HG03432 (cell line): ENCODE results near the gene SEC31A.

Experiments used
- ATAC-seq: cut with Tn5 transposase; IDR thresholded peaks from one replicate; pipeline ENCODE4 v1.9.1; 2021; ENCODE audit warnings: mild to moderate bottlenecking, moderate library complexity; ENCODE audit not compliant: unreplicated experiment

The SEC31A gene

DNA sequence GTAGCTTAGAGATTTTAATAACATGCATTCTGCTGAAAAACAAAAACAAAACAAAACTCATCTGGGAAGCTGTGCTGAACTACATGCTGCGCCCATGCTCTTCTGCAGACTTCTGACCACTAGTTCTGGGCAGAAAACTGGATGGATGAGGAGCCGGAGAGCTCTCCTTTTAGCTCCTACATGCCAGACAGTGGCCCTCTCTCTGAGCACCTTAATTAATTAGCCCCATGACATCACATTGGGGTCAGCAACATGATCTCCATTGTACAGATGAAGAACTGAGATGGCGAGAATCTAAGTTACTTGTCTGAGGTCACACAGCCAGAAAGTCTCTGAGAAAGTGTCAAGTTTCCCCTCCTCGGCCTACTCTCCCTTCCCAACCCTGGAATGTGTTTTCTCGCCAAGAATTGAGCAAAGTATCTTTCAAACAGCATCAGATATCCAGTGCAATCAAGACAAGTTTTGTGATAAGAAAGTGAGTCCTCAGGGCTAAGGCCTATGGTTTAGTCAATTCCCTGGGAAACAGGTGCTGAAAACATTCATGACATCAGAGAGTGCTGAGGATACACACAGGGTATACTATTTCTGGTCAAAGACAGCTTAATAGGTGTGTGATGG, 113.9 kb downstream of the SEC31A start:
- no peak for ATAC-seq

DNA sequence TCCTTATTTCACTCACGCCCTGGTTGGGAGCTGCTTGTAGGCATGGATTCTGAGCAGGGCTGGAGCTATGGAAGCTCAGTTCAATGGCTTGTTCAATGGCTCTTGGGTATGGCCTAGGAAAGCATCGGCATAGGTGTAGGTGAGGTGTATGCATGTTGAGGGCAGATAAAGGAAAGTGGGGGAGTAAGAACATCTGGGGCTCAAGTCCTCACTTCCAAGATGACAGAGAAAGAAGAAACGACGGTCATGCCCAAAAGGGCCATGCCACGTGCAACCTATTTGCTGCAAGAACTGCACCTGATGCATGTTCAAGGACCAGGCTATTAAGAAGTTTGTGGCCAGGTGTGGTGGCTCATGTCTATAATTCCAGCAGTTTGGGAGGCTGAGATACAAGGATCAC, 115.7 kb downstream of the SEC31A start:
- ATAC-seq = no peak

DNA sequence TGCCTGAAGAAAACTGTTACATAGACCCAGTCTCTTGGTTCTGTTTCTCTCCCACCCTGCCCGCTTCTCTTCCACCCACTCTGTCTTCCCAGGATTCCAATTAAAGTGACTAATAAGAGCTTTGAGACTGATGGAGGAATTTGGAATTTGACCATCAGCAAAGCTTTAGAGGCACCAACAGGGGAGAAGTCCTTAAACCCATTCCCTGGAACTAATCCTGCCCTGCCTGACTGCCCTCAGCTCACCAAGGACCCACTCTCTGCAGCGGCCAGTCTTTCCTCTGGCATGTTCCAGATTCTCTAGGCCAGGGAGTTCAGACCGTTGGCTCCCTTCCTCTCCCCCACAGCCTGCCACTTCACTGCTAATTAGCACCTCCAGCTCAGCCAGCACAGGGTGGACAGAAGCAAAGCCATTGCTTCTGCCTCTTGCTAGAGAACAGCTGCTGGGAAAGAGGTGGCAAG, 116.2 kb downstream of the SEC31A start:
- no peak for ATAC-seq

DNA sequence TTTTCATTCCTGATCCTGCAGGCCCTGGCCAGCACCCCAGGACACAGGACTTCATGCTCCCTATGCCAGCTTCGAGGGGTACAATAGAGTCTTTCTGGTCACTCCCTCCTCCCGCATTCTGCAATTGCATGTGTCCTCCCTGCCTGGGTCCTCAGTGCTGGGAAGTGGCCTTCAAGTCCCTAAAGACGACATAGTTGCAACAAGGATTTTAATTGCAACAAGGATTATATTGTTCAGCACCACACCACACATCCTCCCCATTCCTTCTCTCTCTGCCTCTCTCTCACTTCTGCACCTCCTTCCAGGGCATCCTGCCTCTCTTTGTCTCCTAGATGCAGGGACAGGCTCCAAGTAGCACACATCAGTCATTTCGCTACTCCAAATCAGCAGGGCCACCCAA, 117.9 kb downstream of the SEC31A start:
- ATAC-seq = no peak

DNA sequence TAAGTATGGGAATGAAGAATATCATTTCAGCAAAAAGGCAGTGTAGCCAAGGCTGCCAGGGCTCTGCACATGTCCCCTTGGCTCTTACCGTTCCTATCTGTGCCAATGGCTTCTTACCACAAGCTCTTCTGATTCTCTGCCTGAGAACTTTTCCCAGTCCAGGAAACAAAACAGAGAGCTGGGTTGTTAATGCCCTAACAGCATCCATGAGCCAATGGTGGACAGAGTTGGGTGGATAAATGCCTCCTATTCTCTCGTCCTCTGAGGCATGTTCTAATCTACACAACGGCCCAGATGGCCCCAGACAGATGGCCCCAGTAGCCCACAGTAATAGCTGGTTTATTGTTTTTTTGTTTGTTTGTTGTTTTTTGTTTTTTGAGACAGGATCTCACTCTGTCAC, 120.3 kb downstream of the SEC31A start:
- ATAC-seq = no peak
